Posterior cingulate gyrus (tissue), 11 donors: ENCODE results near the gene SLC49A4.

Experiments used
- DNase-seq, 10 donors: peaks; one replicate each; pipeline versions ENCODE4 v3.0.0 to v3.0.0-alpha.2; 2020 to 2021; ENCODE audit warnings: mixed read lengths in 3 of 10
- intact Hi-C: fragments of 100-400 bp; cut with DNase I; formaldehyde crosslinking; loops from one replicate; pipeline ENCODE4 v1.15.1; 2023

SLC49A4 gene

GRCh38 chr3:122925756-122926155, 130.9 kb downstream of the SLC49A4 start:
- intact Hi-C loops, result no loop called here
- peak in 1 of 10 donors; percentile 1 for DNase-seq

- intact Hi-C loops, result no loop called here
Measured at GRCh38 chr3:122926322-122926721, 131.5 kb downstream of the SLC49A4 start.

DNA sequence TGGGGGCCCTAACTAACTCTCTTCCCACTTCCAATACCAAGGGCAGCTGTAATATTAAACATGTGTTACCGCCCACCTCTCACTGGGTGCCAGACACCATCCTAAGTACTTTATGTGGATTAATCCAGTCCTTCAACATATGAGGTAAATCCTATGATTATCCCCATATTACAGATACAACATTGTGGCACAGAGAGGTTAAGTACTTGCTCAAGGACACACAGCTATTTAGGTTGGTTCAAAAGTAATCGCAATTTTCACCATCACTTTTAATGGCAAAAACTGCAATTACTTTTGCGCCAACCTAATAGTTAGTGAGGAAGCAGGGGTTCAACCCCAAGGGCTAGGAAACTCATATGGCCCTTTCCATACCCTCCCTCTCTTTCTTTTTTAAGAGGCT, 131.9 kb downstream of the SLC49A4 start:
- no peak for DNase-seq
- intact Hi-C loops, result no loop called here

More at GRCh38 chr3:122926322-122926721, 131.5 kb downstream of the SLC49A4 start:
- DNase-seq, result peak in 1 of 10 donors; percentile 52

DNA sequence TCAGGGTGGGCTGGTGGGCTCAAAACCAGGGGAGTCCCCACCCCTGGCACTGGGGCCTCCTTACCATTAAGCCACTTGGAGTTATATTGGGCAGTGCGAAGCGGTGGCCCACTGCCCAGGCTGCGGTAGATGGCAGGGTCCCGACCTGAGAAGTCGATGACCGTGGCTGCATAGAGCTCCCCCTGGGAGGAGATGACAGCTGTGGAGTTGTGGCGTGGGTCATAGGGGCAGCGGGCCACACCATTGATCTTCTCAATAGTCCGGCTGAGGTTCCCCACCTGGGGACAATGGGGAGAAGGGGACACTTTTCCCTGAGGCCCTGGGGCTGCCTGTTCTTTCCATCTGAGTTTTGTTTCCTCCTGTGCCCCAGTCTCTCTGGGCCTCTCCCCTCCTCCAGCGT, 132.9 kb downstream of the SLC49A4 start:
- no peak for DNase-seq
- intact Hi-C loops, result no loop called here

- peak in 1 of 10 donors; percentile 81 for DNase-seq
- intact Hi-C loops, result no loop called here
Measured at GRCh38 chr3:122928396-122929187, 133.7 kb downstream of the SLC49A4 start.

GRCh38 chr3:122929188-122930062, 134.6 kb downstream of the SLC49A4 start:
- peak in 1 of 10 donors; percentile 3 for DNase-seq
- intact Hi-C loops, result no loop called here

- intact Hi-C loops, result no loop called here
- DNase-seq, result peak in 1 of 10 donors; percentile 75
Measured at GRCh38 chr3:122930063-122930997, 135.5 kb downstream of the SLC49A4 start.
